Measurements from ENCODE around the gene NRTN.

- TF ChIP-seq, protein P1, sequence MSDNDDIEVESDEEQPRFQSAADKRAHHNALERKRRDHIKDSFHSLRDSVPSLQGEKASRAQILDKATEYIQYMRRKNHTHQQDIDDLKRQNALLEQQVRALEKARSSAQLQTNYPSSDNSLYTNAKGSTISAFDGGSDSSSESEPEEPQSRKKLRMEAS (IDR thresholded peaks at IDR 0.05) = no peak
- TF ChIP-seq CTCF (IDR thresholded peaks at IDR 0.05; ENCODE audit: low read depth, low read length, missing input control) (peak; percentile 96), TAF1 (conservative IDR thresholded peaks at IDR 0.05) (no peak), RAD21 (IDR thresholded peaks at IDR 0.05) (peak; percentile 90 to 95)
- TF ChIP-seq, protein P2, sequence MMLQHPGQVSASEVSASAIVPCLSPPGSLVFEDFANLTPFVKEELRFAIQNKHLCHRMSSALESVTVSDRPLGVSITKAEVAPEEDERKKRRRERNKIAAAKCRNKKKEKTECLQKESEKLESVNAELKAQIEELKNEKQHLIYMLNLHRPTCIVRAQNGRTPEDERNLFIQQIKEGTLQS (IDR thresholded peaks at IDR 0.05) = no peak
Measured at GRCh38 chr19:5803752-5804515, 933 bp upstream of the NRTN start.

Measured in liver (tissue), 3 donors.